GM18508 (cell line): ENCODE data around the gene YPEL5.

Source experiments
- ATAC-seq: cut with Tn5 transposase; IDR thresholded peaks from one replicate; pipeline ENCODE4 v1.9.1; 2021; ENCODE audit warnings: moderate number of reproducible peaks; ENCODE audit not compliant: insufficient read depth, unreplicated experiment

Gene YPEL5

DNA sequence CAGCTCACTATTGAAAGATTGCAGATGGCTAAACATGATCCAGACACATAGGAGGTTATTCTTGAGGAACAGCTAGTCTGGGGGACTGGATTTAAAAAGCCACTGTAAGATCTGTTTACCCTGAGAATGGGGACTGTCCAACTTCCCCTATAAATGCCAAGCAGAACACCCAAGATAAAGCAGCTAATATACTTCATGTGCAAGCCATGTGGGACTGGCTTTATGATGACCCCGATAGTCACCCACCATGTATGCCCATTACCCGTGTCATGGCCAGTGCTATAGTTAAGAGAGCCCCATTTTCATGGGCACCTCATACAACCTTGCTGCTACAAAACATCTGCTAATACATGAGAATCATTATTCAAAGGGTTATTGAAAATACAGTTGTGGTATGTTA is 16.0 kb downstream of the YPEL5 start:
- ATAC-seq, result no peak

DNA sequence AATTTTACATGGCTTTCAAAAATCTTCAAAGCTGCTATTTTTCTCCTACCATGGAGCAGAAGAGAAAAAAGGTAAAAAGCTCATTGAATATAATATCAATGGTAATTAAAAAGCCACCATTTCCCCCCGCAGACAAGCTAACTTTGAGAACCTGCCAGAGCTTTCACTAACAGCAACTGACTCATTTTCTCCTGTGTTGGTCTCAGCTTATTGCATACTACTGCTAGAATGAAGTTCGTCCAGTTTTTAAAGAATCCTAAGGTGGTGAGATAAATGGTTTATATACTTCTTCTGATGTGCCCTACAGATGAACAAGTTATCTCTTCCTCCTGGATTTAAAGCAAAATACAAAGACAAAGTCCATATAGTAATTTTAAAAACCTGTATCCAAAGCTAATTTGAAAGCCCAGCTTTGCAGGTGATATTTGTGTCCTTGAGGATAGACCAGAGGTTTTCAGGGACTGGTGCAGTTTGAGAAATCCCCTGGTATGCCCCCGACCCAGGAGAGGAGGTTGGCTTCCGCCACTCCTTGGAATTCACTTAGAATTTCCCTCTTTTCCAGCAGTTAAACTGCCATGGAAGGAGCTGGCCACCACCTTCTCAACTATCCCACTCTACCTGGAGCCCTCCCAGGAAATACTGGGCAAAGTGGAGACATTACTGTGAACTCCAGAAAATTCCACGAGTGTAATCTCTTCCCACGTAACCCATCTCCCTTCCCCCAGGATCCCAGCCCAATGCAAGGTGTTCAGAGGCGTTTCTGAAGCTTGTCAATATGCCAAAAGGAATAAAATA is 17.5 kb downstream of the YPEL5 start:
- ATAC-seq, result no peak

DNA sequence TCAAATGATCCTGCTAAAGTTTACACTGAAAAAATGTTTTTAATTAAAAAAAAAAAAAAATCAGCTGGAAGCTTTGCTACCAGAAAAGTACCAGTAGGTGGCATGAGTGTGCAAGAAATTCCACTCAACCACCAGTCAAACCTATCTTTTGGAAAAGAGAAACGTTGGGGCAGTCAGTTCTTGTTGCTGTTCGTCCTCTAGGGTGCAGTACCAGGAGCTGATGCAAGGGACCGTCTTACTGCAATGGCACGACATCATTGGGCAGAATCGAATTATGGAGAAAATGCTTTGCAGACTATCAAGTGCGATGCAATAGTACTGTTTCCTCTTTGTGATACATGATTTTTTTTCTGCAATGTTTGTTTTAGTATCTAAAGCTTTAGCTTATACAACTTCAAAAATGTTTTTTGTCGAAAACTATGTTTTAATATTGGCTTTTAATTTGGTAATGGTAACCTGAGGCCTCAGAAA is 18.3 kb downstream of the YPEL5 start:
- ATAC-seq, result no peak

DNA sequence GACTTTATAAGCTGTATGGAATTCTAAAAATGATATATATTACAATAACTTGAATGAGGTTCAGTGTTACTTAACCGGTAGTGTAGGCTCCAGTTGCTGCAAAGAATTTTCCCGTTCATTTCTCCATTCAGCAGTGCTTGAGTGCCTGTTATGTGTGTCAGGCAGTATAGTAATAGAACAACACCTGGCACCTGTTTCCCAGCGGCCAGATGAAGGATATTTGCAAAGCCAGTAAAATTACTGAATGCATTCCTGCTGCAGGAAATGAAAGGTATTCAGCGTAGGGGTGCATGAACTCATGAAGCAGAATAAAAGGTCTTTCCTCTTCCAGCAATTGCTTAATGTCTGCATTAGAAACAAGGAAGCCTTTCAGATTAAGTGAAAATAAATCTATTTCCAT is 18.8 kb downstream of the YPEL5 start:
- ATAC-seq, result no peak

DNA sequence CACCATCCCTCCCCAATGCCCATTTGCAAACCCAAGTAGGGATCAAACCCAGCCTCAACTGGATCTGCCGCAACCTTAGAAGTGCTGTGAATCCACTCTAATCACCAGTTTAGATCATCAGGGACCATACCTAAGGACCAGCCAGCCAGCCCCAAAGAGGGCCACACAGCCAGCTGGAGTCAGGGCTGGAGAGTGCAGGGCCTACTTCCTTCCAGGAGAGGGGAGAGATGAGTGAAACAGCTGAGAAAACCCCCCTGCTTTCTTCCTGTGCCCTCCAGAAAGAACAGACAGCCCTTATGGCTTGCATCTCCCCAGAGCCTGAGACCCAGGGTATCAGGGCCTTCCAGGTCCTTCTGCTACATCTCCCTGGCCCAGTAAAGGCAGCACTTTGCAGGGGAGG is 25.8 kb downstream of the YPEL5 start:
- ATAC-seq, result no peak

DNA sequence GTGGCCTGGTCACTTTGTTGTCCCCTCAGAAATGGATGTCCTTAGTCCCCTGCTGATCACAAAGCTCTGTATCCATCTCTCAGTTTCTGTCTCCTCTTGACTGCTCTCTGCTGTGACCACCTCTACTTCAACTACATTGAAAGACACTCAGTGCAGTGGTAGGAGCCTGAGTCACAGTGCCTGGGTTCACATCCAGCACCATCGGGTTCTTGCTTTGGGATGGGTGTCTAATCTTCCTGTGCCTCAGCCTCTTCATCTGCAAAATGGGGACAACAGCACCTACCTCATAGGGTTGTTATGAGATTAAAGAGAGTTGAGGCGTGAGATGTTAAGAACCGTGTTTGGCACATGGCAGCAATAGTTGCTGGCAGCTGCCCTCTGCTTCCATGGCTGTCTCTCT is 30.6 kb downstream of the YPEL5 start:
- no peak for ATAC-seq

DNA sequence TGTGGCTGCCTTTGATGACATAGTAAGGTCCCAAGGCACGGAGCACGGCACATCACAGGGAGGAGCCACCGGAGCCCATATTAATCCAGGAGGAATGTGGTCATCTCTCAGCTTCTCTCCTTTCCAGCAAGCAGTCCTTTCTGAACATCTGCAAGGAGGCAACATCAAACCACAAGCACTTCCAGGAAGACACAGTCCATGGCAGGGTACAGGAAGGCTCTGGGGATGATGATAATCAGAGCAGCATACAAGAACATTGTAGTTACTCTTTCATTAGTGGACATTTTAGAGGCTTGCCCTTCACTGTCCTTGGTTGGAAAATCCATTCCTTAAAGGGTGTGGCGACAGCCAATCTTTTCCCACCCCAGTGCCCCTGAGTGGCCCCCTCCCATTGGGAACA is 31.1 kb downstream of the YPEL5 start:
- ATAC-seq, result no peak

DNA sequence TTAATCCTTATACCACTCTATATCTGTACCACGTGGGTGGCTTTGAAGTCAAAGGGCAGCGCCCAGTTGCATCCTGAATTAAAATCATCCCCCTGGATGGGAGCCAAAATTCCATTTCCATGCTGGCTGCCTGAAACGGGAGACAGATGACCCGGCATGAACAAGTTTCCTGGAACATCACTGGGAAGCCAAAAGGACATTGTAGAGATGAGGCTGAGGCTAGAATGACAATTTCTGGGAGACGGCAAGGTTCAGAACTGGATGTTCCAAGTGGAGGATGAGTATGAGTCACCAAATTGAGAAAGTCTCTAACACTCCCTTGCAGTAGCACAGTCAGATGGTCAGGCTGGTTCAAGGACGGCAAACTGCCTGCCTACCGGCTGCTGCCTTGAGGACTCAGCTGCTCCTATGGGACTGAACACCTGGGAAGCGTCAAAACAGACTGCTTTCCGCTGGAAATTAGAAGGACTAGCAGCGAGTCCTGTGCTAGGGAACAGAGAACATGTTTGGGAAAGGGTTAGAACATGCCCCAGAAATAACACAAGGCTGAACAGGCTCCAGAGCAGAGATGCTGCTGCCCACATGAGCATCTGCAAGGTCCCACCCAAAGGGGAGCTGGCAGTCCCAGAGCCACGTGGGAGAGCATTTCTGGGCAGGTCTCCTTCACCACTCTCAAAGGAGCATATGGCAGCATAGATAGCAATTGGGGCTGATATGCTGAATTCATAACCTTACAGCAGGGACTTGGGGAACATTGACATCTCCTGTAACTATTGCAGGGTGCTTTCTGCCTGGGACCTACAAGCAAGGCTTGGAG is 32.0 kb downstream of the YPEL5 start:
- no peak for ATAC-seq

DNA sequence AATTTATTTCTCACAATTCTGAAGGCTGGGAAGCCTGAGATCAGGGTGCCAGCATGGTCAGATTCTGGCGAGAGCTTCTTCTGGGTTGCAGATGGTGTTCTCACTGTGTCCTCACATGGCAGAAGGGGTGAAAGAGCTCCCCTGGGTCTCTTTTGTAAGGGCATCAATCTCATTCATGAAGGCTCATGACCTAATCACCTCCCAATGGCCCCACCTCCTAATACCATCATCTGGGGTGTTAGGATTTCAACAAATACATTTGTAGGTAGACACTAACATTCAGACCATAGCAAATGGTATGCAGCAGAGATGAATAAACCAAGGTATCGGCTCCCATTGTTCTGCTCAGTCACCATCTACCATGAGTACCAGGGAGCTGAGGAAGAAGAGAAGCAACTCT is 32.7 kb downstream of the YPEL5 start:
- no peak for ATAC-seq

DNA sequence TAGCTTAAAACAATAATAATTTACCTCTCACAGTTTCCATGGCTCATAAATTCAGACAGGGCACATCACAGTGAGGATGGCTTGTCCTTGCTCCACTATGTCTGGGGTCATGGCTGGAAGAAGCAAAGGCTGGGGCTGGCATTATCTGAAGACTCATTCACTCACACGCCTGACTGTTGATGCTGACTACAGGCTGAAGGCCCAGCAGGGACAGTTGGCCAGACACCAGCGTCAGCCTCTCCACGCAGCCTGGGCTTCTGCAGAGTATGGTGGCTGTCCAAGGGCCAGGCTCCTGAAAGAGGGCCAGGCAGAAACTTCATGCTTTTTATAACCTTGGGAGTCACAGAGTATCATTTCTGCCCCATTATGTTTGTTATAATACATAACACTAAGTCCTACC is 33.4 kb downstream of the YPEL5 start:
- no peak for ATAC-seq

DNA sequence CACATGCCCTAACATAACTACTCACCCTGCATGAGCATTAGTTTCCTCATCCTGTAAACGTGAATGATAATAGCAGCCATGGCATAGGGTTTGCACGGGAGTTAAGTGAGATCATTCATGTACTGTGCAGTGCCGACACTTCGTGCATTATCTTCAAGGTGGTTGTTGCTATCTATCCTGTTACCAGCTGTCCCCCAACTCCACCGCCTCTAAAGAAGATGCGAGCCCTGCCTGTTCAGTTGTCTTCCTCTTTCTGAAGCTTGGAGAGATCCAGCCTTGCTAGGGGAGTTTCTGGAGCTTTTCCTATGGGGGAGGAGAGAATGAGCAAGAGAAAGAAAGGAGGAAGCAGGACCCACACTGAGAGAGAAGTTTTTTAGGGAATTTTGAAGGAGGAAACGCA is 34.4 kb downstream of the YPEL5 start:
- ATAC-seq, result no peak

DNA sequence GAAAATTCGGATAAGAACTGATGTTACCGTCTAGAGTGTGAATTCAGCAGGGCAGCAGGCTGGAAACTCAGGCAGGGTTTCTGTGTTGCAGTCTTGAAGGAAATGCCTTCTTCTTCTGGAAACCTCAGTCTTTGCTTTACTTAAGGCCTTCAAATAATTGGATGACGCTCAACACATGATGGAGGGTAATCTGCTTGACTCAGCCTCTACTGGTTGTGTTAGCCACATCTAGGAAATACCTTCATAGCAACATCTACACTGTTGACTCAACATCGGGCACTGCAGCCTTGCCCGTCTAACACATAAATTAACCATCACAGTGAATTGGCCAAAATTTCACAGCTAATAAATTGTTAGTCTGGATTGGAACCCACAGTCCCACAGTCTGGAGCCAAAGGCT is 37.2 kb downstream of the YPEL5 start:
- ATAC-seq, result no peak

DNA sequence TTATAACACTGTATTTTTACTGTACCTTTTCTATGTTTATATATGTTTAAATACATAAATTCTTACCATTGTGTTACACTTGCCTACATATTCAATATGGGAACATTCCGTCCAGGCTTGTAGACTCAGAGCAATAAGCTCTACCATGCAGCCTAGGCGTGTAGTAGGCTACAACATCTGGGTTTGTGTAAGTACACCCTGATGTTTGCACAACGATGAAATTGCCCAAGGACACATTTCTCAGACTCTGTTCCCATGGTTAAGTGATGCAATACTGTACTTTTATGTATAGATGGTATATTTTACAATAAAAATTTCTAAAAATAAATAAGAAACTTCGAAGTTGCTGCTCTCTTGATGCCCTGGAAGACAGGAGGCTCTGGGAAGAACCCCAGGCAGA is 38.4 kb downstream of the YPEL5 start:
- ATAC-seq, result no peak

DNA sequence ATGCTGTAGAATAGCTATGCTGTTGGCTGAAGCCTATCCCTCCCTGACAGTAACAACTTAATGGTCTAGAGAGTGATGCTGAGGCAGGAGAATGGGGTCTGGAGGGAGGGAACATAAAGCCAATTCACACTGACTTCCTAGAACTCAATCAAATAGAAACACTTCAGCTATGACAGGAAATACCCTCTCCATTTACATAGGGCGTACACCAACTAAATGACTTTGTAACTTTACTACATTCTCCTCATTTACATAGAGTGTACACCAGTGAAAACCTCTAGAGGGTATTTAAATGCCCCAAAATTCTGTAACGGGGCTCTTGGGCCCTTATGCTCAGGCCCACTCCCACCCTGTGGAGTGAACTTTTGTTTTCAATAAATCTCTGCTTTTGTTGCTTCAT is 41.5 kb downstream of the YPEL5 start:
- ATAC-seq, result no peak

DNA sequence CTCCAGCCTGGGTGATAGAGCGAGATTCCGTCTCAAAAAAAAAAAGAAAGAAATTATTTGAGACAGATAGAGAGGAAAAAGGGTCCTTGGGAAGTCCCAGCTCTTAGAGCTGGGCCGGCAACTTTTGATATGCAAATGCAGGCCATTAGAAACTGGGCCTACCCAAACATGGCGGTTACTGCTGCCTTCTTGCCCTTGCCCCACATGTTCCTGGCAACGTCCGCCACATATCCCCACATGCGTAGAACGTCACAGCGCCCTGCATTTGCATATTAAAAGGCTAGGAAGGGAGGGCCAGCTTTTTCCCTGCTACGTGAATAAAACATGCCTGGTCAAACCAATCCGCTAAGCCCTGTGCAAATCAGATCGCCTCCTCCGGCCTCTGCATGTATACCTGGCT is 43.8 kb downstream of the YPEL5 start:
- no peak for ATAC-seq

DNA sequence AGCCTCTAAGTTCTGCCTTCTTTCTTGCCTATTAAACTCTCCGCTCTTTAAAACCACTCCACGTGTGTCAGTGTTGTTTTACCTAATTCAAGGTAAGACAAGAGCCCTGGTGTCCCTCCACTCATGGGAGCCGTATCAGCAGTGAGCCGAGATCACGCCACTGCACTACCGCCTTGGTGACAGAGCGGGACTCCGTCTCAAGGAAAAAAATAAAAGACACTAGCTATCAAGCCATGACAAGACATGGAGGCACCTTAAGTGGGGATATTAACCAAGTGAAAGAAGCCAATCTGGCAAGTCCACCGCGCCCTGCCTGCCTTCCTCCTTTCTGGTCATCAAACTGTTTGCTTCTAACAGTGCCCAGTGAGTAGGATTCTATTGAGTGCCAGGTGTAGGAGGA is 44.3 kb downstream of the YPEL5 start:
- no peak for ATAC-seq

DNA sequence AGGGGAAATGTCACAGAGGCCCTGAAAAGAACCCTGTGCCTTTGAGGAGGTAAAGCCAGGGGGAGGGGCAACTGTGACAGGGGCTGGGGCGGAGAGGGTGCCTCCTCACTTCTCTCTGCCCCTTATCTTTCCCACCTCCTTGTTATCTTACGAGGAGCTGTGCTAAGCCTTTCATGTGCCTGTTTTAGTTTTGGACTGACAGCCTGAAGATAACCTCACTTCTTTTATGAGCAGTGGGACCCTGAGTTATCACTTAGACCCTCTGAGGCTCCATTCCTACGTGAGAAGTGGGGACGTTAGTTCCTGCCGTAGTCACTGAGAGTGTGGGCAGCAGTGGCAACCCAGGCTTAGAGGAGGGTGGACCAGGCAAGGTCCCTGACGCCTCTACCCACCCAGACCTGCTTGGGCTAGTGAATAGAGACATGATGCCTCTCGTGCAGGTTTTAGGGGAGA is 45.0 kb downstream of the YPEL5 start:
- no peak for ATAC-seq

DNA sequence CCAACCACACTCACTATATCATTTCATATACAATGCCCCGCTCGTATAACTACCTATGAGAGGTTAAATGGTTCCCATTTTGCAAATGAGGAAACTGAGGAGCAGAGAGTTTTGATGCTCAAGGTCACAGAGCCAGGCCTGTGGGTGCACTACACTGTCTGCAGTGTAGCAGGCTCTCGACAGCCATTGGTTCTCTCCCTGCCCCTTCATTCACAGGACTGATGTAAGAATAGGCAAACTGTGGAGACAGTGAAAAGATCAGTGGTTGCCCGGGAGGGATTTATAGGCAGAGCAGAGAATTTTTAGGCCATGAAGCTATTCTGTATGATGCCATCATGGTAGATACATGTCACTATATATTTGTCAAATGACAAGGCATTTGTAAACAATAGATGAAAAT is 45.5 kb downstream of the YPEL5 start:
- ATAC-seq, result no peak

DNA sequence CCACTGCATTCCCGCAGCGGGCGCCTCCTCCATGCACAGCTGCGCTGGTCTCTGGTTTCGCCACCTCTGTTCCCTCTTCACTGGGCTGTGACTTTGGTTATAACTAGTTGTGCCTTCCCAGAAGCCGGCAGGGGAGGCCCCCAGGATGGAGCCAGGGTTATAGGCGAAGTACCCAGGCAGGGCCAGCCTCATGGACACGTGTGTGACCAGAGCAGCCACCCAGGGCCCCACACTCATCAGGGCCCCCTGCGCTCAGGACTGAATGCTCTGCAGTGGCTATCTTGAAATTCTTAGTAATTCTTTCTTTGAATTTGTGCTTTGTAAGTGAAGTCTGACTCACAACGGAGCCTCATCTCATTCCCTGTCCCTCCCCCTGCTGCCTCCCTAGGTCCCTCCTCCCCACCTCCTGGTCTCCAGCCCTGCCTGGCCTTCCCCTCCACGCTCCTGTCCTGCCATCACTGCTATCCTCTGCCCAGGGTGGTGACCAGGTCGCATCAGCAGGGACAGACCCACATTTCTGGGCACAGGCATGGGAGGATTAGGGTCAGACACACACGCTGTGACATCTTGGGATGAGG is 46.4 kb downstream of the YPEL5 start:
- ATAC-seq, result no peak

DNA sequence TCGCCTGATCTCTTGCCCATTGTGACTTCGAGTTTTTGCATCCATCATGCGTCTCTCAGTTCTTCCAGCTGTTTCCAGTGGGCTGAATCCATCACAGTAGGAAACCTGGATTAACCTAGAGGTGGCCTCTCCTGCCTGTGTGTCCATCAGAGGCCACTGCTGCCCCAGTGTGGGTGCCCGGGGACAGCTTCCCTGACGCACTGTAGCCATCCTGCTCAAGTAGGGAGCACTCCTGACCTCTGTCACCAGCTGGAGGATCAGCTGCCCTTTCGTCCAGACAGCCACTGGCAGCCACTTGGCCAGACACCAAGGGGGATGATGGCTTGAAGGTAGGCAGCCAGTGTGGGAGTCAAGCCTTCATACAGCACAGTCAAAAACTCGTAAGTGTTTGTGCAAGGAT is 47.6 kb downstream of the YPEL5 start:
- no peak for ATAC-seq

DNA sequence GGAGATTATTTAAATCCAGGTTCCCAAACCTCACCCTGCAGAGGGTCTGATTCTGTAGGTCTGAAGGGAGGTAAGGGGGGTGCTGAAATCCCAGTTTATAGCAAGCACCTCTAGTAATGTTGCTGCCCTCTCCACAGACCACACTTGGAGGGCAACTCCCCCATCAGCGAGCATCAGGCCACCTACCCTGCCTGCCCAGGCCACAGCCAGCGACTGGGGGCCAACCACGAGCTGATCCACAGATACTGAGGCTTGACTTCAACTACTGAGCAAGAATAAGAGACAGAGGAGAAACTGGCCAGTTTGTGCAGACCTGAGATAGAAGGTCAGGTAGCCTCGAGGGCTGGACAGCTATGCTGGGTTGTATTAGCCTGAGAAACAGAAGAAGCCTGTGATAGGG is 48.2 kb downstream of the YPEL5 start:
- no peak for ATAC-seq
